Trophoblast cell (in vitro differentiated cells and primary cell): ENCODE results near the gene WNT3.
"Not testable (repeated sequence)": the region's sequence is repeated elsewhere in the genome, so short reads cannot be mapped to it uniquely, and the experiment has no call there.

Experiments used
- DNase-seq, 2 donors: peaks; one replicate each; pipeline ENCODE4 v3.0.0-alpha.2; 2016
- H2AFZ ChIP-seq: 2 replicates; pipeline ENCODE4 v1.6.1; 2013; ENCODE audit warnings: low read length, moderate library complexity, mild to moderate bottlenecking; ENCODE audit not compliant: insufficient read depth, poor library complexity
- H2AK5ac ChIP-seq: 2 replicates; pipeline ENCODE4 v1.6.1; 2013; ENCODE audit warnings: mild to moderate bottlenecking, low read length
- H2BK120ac ChIP-seq: 2 replicates; pipeline ENCODE4 v1.6.1; 2013; ENCODE audit warnings: low read length, mild to moderate bottlenecking, moderate library complexity; ENCODE audit not compliant: insufficient read depth, poor library complexity
- H2BK12ac ChIP-seq: 2 replicates; pipeline ENCODE4 v1.6.1; 2013; ENCODE audit warnings: mild to moderate bottlenecking, low read length, moderate library complexity
- H2BK5ac ChIP-seq: 2 replicates; pipeline ENCODE4 v1.6.1; 2013; ENCODE audit warnings: low read length, low read depth, moderate library complexity, mild to moderate bottlenecking; ENCODE audit not compliant: poor library complexity
- H3K14ac ChIP-seq: 2 replicates; pipeline ENCODE4 v1.6.1; 2013; ENCODE audit warnings: mild to moderate bottlenecking, low read length
- H3K18ac ChIP-seq: 2 replicates; pipeline ENCODE4 v1.6.1; 2013; ENCODE audit warnings: mild to moderate bottlenecking, low read length
- H3K23ac ChIP-seq: 2 replicates; pipeline ENCODE4 v1.6.1; 2013; ENCODE audit warnings: low read length
- H3K27ac ChIP-seq: 2 replicates; pipeline ENCODE4 v1.5.1; 2013; ENCODE audit warnings: low read depth, mild to moderate bottlenecking, inconsistent platforms, low read length, moderate library complexity
- H3K27me3 ChIP-seq: 2 replicates; pipeline ENCODE4 v1.6.1; 2013; ENCODE audit warnings: inconsistent platforms, mild to moderate bottlenecking, low read length, moderate library complexity; ENCODE audit not compliant: insufficient read depth
- H3K36me3 ChIP-seq, 2 experiments: 1 replicate in 1 of 2; 2 replicates in 1 of 2; pipeline ENCODE4 v1.6.1; 2013; ENCODE audit warnings: low read length in 2 of 2, mild to moderate bottlenecking in 2 of 2, moderate library complexity in 1 of 2; ENCODE audit not compliant: insufficient read depth in 2 of 2, control insufficient read depth in 1 of 2
- H3K4ac ChIP-seq: 2 replicates; pipeline ENCODE4 v1.6.1; 2013; ENCODE audit warnings: low read depth, mild to moderate bottlenecking, low read length, moderate library complexity
- H3K4me1 ChIP-seq, 2 experiments: 1 replicate in 1 of 2; 2 replicates in 1 of 2; pipeline ENCODE4 v1.6.1; 2013; ENCODE audit warnings: low read length in 2 of 2, mild to moderate bottlenecking in 2 of 2, moderate library complexity in 1 of 2; ENCODE audit not compliant: insufficient read depth in 2 of 2, control insufficient read depth in 1 of 2
- H3K4me2 ChIP-seq: 2 replicates; pipeline ENCODE4 v1.6.1; 2013; ENCODE audit warnings: inconsistent platforms, mild to moderate bottlenecking, low read length, moderate library complexity
- H3K4me3 ChIP-seq: 2 replicates; pipeline ENCODE4 v1.5.1; 2013; ENCODE audit warnings: mild to moderate bottlenecking, low read depth, low read length, inconsistent platforms
- H3K79me1 ChIP-seq: one replicate; pipeline ENCODE4 v1.6.1; 2013; ENCODE audit warnings: low read length
- H3K79me2 ChIP-seq: 2 replicates; pipeline ENCODE4 v1.6.1; 2013; ENCODE audit warnings: low read length, mild to moderate bottlenecking; ENCODE audit not compliant: control insufficient read depth, insufficient read depth, poor library complexity
- H3K9ac ChIP-seq: 2 replicates; pipeline ENCODE4 v1.6.1; 2013; ENCODE audit warnings: mild to moderate bottlenecking, low read length
- H3K9me3 ChIP-seq: 2 replicates; pipeline ENCODE4 v1.6.1; 2013; ENCODE audit warnings: low read depth, mild to moderate bottlenecking, control low read depth, inconsistent platforms, low read length; ENCODE audit not compliant: insufficient read depth
- H4K12ac ChIP-seq: 2 replicates; pipeline ENCODE4 v1.6.1; 2013; ENCODE audit warnings: low read depth, mild to moderate bottlenecking, low read length, moderate library complexity
- H4K8ac ChIP-seq: 2 replicates; pipeline ENCODE4 v1.6.1; 2013; ENCODE audit warnings: low read depth, mild to moderate bottlenecking, low read length, moderate library complexity
- H4K91ac ChIP-seq: one replicate; pipeline ENCODE4 v1.6.1; 2013; ENCODE audit warnings: low read depth, mild to moderate bottlenecking, low read length, moderate library complexity
- WGBS: extraction: QIAGEN DNeasy Blood & Tissue Kit; methylation state at CpG from one replicate; pipeline ENCODE4 v1.1.7; 2013; ENCODE audit warnings: missing lambda C conversion rate; ENCODE audit not compliant: insufficient read length, insufficient coverage; ENCODE audit errors: extremely low coverage; 5-methylcytosine and 5-hydroxymethylcytosine counted together

Gene WNT3

DNA sequence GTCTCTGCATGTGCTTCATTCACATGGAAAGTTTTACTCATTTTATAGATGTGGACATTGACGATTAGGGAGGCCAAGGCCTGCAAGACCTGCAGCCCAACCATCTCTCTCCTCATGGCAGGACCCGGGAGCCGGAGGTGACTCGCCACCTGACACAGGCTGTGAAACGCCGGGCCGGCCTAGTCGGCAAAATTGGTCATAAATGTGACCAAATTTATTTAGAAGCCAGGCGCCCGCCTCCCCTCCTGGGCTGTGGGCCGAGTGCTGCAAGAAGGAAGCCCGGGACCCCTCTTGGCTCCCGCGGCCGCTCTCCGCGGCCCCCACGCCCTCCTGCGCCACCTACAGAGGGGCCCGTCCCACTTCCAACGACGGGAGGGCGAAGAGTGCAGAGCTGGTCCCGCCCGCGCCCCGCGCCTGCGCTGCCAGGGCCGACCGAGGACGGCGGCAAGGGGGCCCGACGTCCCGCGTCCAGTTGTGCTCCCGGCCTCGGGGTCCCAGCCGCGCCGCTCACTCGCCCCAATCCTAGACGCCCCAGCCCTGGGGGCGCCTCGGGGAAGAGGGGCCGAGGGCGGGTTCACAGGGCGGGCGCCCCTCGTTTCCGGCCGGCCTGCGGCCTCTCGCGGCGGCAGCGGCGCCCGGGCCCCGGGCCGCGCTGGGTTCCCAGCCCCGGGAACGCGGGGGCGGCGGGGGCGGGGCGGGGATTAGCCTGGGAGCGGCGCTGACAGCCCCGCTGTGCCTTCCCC lies 47.5 kb downstream of the WNT3 start:
- Histone ChIP-seq H4K91ac (peak overlapping the region; percentile 84), H3K14ac (peak overlapping the region; percentile 71), H3K79me1 (peaks cover 9% of the 10 kb centered on the region), H3K27ac (peak overlapping the region; percentile 16), H3K4me3 (peak overlapping the region; percentile 68), H4K12ac (peak overlapping the region; percentile 78), H3K27me3 (no peaks in the 10 kb centered on the region), H3K18ac (peak overlapping the region; percentile 92), H3K4me1 (peaks cover 17 to 18% of the 10 kb centered on the region in 2 experiments), H3K4ac (peak overlapping the region; percentile 48), H3K36me3 (peaks cover 3 to 5% of the 10 kb centered on the region in 2 experiments), H3K79me2 (peaks cover 2% of the 10 kb centered on the region), H3K4me2 (peak overlapping the region; percentile 61), H2AK5ac (peak overlapping the region; percentile 17), H4K8ac (peak overlapping the region; percentile 82), H2BK12ac (peak overlapping the region; percentile 42), H2BK5ac (peak overlapping the region; percentile 24), H2AFZ (peak overlapping the region; percentile 74), H3K9me3 (peaks cover 2% of the 10 kb centered on the region), H3K9ac (peak overlapping the region; percentile 67), H3K23ac (no peak overlapping the region), H2BK120ac (peak overlapping the region; percentile 75)
- DNase-seq: peak in 1 of 2 donors; percentile 47
- no CpG with 5 or more reads among the region's 73 CpGs for WGBS

- Histone ChIP-seq H3K4me1 (peaks cover 17 to 18% of the 10 kb centered on the region in 2 experiments), H3K14ac (no peak overlapping the region), H4K12ac (no peak overlapping the region), H2BK120ac (no peak overlapping the region), H3K79me1 (peaks cover 9% of the 10 kb centered on the region), H3K79me2 (peaks cover 2% of the 10 kb centered on the region), H3K27me3 (no peaks in the 10 kb centered on the region), H2AFZ (no peak overlapping the region), H3K36me3 (peaks cover 3 to 5% of the 10 kb centered on the region in 2 experiments), H3K27ac (no peak overlapping the region), H3K9me3 (peaks cover 2% of the 10 kb centered on the region), H3K9ac (no peak overlapping the region), H3K4ac (no peak overlapping the region), H3K23ac (no peak overlapping the region), H3K4me3 (no peak overlapping the region), H4K8ac (peak overlapping the region; percentile 82), H2BK5ac (no peak overlapping the region), H3K18ac (peak overlapping the region; percentile 92), H2BK12ac (peak overlapping the region; percentile 7), H3K4me2 (peak overlapping the region; percentile 61), H2AK5ac (no peak overlapping the region), H4K91ac (peak overlapping the region; percentile 84)
- WGBS: no CpG with 5 or more reads among the region's 14 CpGs
- no peak for DNase-seq
Measured at GRCh38 chr17:46770439-46770817, 48.1 kb downstream of the WNT3 start.

DNA sequence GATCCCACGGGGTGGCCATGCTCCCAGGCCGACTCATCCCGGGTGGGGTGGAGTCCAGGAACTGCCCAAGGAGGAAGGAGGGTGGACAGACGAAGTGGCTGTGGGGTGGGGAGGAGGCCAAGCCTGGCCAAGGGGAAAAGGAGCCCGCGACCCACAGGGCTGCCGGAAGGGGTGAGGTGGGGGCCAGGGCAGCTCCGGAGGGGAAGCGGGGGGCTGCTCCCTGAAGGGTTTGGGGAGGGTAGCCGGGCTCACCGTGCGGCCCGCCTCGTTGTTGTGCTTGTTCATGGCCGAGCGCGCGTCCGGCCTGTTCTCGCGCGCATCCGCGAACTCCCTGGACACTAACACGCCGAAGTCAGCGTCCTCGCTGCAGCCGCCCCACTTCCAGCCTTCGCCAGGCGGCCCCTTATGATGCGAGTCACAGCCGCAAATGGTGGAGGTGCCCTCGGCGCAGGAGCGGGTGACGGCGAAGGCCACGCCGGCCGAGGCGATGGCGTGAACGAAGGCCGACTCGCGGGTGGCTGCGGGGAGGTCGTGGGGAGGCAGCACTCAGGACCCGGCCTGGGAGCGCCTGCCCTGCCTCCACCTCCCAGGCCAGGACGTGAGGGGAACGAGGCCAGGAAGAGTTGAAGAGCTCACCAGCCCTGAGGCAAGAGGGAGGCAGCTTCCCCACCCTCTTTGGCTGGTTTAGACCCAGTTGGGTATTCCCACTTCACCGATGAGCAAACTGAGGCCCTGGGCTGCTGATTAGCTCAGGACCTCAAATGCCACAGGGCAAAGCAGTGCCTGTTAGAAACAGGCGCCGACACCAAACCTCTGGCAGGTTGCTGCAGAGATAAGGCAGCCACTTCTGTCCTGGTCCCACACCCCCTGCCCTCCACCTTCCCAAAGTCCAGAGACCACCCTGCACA lies 48.7 kb downstream of the WNT3 start:
- H2BK5ac ChIP-seq: no peak overlapping the region
- peak overlapping the region; percentile 25 for H3K18ac ChIP-seq
- no peak overlapping the region for H2BK120ac ChIP-seq
- H3K4me3 ChIP-seq: no peak overlapping the region
- H3K4me2 ChIP-seq: no peak overlapping the region
- peak overlapping the region; percentile 84 for H4K91ac ChIP-seq
- no peak overlapping the region for H3K23ac ChIP-seq
- H4K8ac ChIP-seq: no peak overlapping the region
- H3K79me2 ChIP-seq: peaks cover 2% of the 10 kb centered on the region
- peaks cover 2% of the 10 kb centered on the region for H3K9me3 ChIP-seq
- no peak overlapping the region for H4K12ac ChIP-seq
- no peaks in the 10 kb centered on the region for H3K27me3 ChIP-seq
- H3K4ac ChIP-seq: no peak overlapping the region
- H3K79me1 ChIP-seq: peaks cover 9% of the 10 kb centered on the region
- peaks cover 14 to 22% of the 10 kb centered on the region in 2 experiments for H3K4me1 ChIP-seq
- H2AK5ac ChIP-seq: peak overlapping the region; percentile 3
- no peak for DNase-seq
- no CpG with 5 or more reads among the region's 56 CpGs for WGBS
- H3K9ac ChIP-seq: no peak overlapping the region
- no peak overlapping the region for H3K27ac ChIP-seq
- H2AFZ ChIP-seq: no peak overlapping the region
- peaks cover 3 to 5% of the 10 kb centered on the region in 2 experiments for H3K36me3 ChIP-seq
- peak overlapping the region; percentile 7 for H2BK12ac ChIP-seq
- no peak overlapping the region for H3K14ac ChIP-seq

GRCh38 chr17:46768896-46769295 lies 49.6 kb downstream of the WNT3 start:
- not testable (repeated sequence) for H4K91ac ChIP-seq, H3K36me3 ChIP-seq, H3K27me3 ChIP-seq, H3K9ac ChIP-seq, H4K8ac ChIP-seq, H3K27ac ChIP-seq, H3K4me3 ChIP-seq, H2AK5ac ChIP-seq, H4K12ac ChIP-seq, H3K23ac ChIP-seq, DNase-seq, H3K14ac ChIP-seq, H3K79me2 ChIP-seq, H3K4ac ChIP-seq, H3K4me2 ChIP-seq, H3K79me1 ChIP-seq, H3K18ac ChIP-seq, H3K9me3 ChIP-seq, H2BK12ac ChIP-seq, H2BK5ac ChIP-seq, H2AFZ ChIP-seq, H2BK120ac ChIP-seq
- peaks cover 14 to 23% of the 10 kb centered on the region in 2 experiments for H3K4me1 ChIP-seq
- no CpG with 5 or more reads among the region's 14 CpGs for WGBS
